Esophagus mucosa (tissue), 1 donor: Measurements from ENCODE around the gene KRT73. TPM values are rescaled to one million over a fixed set of nuclear protein-coding genes. Genes with fewer than 3 reads are reported as not detected.

Experiments used
- ATAC-seq: fragments of 200-7000 bp; cut with Tn5 transposase; one replicate; pipeline ENCODE4 v1.9.1; 2020
- total RNA-seq: library from RNA; stranded (reverse); gene quantifications from one replicate; pipeline ENCODE4 v1.2.4, GENCODE V29; 2023
- donor health status: DM: yes; HTN: yes; CAD: no.

The KRT73 gene
- not detected for total RNA-seq

DNA sequence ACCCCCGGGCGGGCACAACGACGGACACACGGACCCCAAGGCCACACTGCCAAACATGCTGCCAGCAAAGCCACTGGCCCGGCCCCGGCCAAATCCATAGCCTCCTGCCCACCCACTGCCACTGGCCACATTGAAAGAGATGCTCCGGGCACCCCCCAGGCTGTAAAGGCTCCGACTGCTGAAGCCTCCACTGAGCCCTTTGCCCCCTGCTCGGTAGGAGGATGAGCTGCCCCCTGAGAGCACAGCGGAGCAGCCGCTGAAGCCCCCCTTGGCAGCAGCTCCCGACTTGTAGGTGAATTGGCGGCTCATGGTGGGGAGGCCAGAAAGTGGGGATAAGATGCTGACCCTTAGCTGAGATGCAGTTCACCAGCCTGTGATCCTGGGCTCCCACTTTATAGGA, at the start of gene KRT73:
TSS of gene KRT73 (minus strand) at position 344 of the 400 bp plus-strand sequence. CDS start at position 309, 35 bp downstream.
- no peak for ATAC-seq

DNA sequence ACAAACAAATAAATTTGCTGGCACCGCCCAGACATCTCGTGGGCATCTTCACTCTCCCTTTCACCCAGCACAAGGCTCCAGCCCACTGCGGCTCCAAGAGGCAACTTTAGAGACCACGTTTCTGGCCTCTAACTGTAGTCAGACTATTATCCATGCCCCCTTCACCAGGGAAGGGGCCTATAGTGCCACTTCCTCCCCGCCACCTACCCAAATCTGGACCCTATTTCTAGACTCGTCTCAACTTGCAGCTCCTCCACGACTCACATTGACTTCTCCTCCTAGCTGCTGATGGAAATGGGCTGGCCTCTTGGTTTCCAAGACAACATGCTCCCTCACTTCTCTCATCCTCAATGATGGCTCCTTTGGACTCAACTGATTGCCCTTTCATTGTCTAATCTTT, 49.6 kb upstream of the KRT73 start:
- ATAC-seq, result no peak

DNA sequence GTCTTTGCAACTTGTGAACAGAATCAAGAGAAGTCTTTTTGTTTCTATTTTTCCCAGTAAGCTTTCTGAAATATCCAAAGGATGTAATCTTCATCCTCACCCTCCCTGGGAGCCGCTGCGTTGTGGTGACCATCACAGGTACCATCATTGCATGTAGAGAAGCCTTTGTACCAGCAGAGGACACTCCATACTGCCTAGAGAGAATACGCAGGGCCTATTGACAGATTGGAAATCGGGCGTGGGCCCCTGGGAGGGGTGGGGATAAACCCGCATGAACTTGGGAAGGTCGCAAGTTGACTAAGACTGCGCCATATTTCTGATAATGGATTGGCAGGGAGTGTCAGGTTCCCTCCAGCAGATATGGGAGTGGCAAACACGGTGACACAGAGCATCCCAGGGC, 49.1 kb upstream of the KRT73 start:
- peak; percentile 30 for ATAC-seq

DNA sequence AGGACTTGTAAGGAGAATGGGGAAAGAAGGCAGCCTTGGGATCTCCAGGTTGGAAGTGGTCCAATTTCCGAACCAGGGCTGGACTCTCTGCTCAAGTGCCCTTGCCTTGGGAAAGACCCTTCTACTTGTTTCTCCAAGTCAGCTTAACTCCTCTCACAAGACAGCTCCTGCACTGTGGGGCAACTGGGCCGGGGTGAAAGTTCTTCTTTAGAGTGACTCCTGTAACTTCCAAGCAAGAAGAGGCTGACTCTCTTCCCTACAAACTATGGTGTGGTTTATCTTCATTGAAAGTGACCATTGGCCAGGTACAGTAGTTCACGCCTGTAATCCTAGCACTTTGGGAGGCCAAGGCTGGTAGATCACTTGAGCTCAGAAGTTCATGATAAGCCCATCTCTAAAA, 48.1 kb upstream of the KRT73 start:
- no peak for ATAC-seq

DNA sequence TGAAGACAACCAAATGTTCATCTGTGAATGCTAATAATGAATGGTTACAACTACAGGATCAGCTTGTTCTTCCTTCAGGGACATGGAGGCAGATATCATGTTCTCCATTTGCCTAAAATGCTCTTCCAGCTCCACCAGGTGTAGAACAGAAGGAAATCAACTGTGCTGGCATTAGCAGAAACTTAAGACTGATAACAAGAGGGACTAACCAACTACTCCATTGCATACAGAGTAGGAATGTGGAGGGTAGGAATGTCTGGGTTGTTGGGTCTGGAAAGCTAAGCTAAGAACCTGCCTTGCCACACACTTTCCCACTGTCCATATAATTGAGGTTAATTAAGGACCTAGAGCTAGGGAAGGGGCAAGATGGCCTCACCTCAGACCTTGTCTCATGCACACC, 45.1 kb upstream of the KRT73 start:
- no peak for ATAC-seq

DNA sequence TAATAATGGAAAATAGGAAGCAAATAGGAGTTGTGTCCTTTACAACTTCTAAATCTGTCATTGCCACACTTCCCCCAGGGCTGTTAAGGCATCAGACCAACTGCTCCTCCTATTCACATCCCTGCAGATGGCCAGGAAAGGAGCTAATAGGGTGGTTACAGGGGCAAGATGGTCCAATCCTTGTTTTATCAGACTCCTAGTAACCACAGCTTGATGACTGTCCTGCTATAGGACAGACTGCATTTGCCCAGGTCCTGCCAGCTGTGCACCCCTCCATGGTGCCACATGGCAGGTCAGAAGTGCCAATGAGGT, 44.5 kb upstream of the KRT73 start:
- ATAC-seq, result no peak

DNA sequence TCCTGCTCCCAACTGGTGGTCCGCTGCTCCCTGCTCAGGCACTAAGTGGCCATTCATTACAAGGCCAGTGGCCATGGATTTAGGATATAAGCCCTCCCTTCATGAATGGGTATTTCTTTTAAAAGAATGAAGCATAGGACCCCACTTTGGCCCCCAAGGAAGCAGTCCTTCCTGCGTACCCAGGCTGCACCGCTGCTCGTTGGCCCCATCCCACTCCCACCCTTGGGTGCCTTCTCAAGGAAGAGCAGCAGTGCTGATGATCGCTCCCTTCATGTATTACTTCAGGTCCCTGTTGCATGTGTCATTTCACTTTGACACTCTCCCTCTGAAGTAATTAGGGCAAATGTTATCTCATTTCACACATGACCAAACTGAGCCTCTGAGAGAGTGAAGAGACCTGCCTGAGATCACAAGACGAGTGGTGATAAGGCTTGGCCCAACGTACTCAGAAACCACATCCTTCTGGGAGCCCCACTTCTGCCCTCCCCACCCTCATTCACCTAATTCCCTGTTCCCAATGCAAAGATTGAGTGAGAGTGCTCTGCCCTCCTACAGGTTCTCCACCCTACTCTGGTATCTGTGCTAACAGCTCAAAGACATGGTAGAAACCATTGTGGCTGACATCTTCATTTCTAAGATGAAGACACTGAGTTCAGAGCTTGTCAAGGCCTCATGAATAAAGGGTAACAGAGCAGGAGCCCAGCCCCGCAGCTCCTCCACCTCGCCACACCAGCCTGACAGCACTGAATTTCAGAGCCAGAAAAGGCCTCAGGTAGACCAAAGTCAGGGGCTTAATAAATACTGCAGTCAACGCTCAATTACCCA, 43.9 kb upstream of the KRT73 start:
- no peak for ATAC-seq

DNA sequence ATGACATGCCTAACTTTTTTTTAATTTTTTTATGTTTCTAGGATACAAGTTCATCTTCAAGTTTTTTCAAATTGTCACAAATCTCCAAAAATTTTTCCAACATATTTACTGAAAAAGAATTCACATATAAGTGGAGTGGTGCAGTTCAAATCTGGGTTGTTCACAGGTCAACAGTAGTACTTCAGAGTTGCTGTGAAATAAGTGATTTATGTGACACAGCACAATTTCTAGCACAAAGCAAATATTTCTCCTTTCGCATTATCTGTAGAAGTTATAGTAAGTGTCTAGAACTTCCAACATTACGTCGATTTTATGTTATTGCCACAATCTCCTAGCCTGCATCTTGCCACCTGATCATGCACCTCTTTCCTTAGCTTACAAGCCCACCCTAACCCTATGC, 43.3 kb upstream of the KRT73 start:
- ATAC-seq, result no peak

DNA sequence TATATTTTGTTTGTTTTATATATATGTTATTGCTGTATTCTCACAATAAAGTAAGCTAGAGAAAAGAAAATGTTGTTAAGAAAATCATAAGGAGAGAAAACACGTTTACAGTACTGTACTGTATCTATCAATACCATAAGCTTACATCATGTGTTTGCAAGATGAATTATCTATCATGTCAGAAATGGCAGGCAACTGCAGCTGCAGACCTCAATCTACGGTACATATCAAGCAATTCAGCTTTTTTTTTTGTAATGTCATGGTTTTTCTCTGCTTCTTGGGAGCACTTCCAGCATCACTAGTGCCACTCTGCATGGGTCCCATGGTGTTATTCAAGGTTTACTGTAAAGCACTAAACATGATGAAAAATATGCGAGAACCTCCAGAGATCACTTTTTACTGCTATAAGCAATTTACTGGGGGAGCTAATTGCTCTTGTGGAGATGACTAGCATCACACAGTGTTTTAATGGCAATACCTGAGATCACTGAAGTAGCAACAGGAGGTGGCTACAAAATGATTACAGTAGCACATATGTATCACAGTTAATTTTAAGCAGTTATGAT, 42.7 kb upstream of the KRT73 start:
- ATAC-seq, result no peak

DNA sequence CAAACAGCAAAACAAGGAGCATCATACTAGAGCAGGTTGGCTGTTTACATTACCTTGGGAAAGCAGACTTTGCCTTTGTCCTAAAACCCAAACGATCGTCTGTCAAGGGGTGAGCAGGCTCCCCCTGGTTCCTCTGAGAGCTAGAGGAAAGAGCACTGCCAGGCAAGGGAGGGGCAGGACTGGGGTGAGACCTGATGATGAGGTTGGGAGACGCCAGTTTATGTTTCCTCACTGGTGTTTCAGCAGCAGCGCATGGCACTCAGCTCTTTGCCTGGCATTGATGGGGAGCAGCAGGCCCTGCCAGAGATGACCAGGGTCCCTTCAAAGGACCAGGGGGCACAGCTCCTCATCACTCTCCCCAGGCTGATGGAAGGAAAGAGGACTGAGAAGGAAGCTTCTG, 41.6 kb upstream of the KRT73 start:
- no peak for ATAC-seq

DNA sequence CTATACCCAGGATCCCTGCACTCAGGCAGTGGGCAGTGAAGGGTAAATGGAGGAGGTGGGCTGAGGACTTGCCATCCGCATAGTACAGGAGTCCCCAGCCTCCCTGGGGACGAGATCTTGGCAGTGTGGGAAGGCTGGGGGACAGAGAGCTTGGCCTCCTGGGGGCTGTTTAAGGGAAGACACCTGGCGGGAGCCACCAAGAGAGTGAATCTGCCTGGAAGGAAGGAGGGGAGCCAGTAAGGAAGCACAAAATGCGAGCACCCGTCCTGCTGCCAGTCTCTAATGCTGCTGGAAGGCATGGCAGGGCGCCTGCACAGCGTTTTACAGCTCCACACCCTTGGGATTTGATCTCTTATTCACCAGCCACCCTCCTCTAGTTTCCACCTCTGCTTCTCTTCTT, 41.0 kb upstream of the KRT73 start:
- no peak for ATAC-seq

DNA sequence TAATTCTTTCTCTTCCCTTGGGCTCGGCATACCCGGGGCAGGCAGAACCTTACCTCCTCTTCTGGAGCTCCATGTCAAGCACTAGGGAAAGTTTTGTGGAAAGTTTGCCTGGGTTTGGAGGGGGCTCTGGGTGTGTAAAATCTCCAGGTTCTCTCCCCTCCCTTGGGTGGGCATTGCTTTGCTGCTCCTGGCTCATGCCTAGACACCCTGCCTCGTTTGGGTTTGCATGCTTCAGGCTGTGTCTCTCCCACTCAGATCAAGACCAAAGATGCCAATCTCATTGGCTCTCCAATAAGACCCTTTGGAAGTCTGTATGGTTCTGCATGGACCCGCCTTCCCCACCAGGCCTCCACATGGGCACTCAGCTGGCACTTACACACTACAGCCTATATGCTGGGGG, 39.8 kb upstream of the KRT73 start:
- ATAC-seq, result no peak

DNA sequence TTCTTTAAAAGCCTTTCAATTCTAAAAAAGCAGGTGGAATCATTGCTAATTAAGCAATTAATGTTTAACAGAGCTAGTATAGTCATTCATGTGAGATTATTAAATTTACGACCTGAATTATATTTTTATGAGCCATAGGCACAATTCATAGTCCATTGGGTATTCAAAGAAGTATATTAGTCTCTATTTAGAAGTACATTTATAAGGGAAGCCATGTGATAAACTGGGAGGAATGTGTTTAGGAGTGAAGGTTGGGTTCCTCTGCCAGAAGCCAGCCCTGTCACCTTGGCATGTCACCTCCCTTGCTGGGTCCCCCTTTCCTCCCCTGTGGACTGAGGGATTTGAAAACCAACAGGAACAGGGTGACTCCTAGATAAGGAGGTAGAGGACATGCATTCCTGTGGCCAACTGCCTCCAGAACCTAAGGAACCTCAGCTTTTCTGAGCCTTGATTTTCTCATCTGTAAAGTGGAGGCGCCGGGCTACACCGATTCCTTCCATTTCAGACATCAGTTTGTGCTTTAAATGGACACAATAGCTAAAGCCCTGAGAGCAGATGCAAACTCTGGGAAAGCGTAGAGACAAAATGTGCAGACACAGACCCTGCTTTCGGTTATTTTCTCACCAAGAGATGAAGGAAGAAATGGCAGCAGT, 39.0 kb upstream of the KRT73 start:
- no peak for ATAC-seq

DNA sequence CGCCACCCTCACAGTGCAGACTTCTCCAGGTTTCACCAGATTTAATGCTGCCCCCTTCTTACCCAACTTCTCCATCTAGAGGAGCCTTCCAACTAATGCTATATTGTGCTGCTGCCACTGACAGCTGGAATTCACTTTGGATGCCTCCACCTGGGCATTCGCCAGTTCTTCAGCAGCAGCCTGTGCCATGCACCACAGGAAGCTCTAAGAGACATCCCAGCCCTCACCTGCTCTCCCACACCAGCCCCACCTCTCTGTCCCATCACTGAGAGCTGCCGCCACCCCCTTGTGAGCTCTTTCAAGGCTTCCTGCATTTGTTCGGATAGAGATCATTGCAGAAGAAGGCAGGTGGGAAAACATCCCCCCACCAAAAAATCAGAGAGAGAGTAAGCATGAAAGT, 38.3 kb upstream of the KRT73 start:
- ATAC-seq, result no peak

DNA sequence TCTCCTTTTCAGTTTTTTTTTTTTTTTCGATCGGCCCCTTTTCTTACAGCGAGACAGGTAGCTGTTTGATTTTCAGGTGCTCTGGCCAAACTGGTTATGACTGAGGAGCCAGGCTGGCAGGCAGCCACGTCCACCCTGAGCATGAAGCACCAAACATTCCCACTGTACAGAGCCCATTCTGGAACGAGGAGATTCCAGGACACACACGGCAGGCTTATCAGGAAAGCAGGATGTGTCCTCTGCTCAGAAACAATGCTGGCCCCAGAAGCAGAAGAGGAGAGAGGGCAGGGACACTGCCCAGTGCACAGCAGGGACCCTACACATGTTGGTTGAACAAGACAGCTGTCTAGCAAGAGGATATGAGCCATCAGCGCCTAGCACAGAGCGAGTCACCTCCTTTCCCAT, 37.4 kb upstream of the KRT73 start:
- ATAC-seq, result peak; percentile 44

DNA sequence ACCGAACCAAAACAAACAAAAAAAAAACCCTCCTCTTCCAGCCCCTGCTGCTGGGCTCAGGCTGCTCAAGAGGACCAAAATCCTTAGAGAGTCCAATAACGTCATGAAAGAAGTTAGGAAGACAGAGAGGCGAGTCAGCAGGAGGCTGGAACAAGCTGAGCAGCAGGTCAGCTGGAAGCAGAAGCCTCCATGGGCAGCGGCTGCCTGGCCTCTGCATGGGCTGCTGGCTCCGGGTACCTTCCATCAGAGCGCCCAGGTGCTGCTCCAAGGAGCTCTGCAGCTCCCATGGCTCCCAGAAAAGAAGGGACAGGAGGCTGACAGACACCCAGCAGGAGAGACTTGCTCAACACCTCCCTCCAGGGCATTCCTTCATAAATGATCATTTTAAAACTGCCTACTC, 36.9 kb upstream of the KRT73 start:
- peak; percentile 37 for ATAC-seq

DNA sequence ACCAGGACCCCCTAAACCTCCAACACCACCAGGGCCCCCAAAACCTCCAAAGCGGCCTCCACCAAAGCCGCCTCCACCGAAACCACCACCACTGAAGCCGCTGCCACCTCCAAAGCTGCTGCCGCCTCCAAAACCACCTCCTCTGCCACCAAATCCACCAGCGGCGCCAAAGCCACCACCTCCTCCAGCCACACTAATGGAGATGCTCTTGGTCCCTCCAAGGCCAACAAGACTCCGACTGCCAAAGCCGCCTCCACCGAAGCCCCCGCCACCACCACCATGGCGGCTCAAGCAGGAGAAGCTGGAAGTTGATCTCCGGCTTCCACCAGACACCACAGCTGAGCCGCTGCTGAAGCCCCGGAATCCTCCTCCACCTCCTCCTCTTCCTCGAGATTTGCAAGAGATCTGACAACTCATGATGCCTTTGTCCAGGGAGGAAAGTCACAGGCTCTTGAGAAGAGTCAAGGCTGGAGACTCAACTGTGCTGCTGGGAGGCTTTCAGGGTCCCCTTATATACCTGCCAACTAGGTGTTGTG, 33.4 kb upstream of the KRT73 start, which contains the start of gene KRT2:
TSS of gene KRT2 (minus strand) at position 486 of the 536 bp plus-strand sequence. CDS start at position 417, 69 bp downstream.
- no peak for ATAC-seq

DNA sequence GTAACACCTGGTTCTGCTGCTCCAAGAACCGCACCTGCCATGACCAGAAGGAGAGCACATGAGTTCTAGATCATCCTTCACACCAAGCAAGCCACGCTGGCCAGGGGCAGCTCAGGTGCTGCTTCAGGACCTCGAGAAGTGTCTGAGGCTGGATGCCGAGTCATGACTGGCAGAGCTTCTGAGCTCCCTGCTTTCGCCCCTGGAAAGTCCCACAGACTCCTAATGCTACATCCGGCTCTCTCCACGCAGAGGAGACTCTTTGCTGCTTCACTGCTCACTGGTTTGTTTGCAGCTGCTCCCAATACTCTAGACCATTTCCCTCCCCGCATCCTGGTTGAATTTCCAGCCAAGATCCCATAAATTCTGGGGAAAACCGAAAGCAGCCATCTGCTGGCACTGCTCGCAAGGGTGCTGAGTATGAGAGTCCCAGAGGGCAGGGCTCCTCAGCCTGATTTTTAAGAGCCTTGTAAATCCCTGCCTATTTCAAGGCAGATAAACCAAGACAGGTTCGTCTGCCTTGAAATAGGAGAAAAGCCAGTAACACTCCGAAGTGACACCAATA, 32.2 kb upstream of the KRT73 start:
- ATAC-seq, result peak; percentile 37

DNA sequence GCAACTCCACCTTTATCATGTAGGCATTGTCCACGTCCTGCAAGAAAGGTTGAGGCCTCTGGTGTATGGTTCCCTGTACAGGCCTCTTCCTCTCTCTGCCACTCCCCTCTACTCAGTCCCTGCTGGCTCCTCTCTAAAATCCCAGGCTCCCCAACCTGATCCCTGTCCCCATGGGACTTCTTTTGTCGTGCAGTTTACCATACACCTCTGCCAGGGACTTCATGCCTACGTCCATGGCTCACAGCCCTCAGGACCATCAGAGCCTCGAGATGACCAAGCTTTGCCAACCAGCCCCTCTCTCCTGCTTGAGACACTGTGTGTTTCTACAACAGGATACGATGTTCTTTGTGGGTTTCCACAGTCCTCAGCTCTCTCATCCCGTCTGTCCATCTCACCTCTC, 30.7 kb upstream of the KRT73 start:
- ATAC-seq, result no peak

DNA sequence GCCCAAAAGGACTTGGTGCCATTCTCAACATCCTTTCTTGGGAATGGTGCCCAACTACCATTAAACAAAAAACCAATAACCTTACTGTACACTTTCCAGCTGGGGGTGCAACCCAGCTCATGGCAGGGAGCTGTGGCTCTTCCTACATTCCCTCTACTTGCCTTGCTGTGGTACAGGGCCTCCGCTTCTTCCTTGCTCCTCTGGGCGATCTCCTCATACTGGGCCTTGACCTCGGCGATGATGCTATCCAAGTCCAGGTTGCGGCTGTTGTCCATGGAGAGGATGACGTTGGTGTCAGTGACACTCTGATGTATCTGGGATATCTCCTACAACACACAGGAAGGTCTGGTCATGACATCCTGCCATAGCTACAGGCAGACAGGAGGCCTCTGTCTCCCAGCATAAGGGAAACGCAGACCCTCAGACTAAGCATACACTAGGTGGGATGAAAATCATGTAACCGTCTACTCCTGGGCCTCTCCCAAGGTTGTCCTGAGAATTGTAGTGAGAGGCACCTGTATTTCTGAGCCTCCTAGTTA, 29.7 kb upstream of the KRT73 start:
- ATAC-seq, result no peak

DNA sequence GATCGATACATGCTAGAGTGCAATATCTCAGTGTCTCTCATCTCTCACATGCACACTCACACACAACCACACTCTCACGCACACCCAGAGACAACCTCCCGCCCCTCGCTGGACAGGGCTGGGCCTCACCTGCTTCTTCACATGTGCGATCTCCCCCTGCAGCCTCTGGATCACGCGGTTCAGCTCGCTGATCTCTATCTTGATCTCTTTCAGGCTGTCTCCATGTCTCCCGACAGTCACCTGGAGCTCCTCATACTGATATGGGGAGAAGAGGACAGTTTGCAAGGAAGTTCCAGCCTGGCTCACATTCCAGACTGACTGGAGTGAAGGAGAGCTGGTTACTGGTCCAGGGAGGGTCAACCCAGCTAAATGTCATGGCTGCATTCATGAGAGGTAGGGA, 29.2 kb upstream of the KRT73 start:
- no peak for ATAC-seq

DNA sequence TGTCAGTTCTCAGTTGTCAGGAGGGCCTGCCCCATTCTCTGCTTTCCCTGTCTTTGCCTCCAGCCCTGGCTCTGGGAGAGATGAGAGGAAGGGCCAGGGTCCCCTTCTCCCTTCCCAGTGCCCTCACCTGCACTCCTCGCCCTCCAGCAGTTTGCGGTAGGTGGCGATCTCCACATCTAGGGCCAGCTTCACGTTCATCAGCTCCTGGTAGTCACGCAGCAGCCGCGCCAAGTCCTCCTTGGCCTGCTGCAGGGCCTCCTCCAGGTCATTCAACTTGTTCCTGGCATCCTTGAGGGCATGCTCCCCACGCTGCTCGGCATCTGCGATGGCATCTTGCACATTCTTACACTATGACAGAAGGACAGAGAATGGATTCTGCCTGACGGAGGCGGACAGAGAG, 28.3 kb upstream of the KRT73 start:
- ATAC-seq, result no peak

DNA sequence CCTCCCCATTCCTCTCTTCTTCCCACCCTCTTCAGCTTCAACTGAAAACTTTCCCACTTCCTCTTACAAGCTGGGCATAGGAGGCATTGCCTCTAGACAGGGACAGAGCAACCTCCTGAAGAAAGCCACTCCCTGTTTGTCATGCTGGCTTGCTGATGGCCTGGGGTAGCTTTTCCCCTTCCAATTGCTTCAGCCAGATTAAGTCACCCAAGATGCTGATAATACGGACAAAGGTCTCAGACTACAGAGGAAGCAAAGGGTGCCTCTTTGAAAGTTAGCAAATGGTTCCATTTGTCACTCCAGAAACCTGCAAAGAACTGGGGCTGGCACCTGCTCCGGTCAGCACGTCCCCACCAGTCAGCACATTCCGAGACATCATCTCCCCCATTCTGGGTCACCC, 27.6 kb upstream of the KRT73 start:
- ATAC-seq, result no peak
